ENCODE results near the gene NCF4.

The NCF4 gene

DNA sequence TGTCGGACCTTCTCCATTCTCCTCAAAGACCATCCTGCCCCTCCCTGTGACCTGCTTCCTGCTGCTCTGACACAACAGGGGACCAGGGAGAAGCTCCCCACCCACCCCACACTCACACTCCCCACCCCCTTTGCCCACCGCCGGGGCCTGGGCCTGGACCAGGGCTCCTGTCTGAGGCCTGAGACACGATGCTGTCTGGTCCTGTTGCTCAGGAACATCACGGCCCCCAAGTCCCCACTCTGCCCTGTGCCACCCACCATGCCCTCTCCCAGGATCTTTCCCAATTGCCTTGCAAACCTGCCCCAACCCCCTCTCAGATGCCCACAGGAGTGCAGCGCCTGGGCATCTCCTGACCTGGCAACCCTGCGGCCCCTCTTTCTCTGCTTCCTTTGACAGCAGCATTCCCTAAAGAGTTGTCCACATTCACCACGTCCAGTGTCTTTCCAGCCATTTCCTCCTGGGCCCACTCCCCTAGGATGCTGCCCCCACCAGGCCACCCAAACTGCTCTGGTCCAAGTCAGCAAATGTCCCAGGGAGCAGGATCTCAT lies 63.4 kb downstream of the NCF4 start:
- no peak for DNase-seq

DNA sequence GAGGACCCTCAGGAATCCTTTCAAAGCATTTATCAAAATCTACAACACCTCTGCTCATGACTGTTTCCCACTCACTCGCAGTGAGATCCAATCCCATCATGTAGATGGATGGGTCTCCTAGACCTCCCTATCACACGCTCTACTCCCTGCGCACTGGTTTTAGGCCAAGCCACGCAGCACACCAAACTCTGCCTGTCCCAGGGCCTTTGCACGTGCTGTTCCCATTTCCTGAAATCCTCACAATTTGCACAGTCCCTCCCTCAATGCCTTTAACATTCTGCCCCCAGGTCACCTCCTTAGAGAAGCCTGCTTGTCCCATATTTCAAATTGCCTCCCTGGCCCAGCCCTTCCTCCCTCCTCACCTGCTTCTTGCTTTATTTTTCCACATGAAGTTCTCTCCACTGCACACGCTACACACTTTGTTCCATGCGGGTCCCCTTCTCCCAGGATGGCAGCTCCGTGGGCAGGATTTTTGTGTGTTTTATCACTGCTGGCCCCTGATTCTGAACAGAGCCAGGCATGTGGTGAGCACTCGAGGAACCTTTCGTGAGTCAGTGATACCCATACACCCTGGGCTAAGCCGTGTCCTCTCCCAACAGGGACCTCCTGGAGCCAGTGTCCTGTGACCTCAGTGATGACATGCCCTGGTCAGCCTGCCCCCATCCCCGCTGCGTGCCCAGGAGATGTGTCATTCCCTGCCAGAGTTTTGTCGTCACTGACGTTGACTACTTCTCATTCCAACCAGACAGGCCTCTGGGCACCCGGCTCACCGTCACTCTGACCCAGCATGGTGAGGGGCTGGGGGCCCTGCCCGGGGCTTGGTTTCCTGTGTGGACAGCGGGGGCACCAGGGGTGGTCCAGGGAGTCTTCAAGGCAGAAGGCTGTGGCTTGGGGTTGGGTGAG lies 64.8 kb downstream of the NCF4 start:
- DNase-seq: no peak

DNA sequence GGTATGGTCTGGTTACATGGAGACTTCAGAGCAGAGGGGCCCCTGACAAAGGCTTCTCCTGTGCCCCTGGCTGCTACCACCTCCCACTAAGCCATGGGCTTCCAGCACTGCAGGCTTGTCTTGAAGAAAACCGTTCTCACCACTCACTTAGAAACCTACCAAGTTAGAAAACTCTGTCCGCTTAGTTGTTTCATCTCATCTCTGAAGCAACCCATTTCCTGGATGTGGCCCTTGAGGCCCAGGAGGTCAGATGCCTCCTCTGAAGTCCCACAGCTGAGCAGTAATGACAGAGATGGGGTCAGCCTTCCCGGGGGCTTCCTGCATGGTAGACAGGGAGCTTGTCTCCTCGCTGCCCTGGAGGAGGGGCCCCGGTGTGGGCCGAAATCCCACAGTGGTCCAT lies 65.5 kb downstream of the NCF4 start:
- no peak for DNase-seq

DNA sequence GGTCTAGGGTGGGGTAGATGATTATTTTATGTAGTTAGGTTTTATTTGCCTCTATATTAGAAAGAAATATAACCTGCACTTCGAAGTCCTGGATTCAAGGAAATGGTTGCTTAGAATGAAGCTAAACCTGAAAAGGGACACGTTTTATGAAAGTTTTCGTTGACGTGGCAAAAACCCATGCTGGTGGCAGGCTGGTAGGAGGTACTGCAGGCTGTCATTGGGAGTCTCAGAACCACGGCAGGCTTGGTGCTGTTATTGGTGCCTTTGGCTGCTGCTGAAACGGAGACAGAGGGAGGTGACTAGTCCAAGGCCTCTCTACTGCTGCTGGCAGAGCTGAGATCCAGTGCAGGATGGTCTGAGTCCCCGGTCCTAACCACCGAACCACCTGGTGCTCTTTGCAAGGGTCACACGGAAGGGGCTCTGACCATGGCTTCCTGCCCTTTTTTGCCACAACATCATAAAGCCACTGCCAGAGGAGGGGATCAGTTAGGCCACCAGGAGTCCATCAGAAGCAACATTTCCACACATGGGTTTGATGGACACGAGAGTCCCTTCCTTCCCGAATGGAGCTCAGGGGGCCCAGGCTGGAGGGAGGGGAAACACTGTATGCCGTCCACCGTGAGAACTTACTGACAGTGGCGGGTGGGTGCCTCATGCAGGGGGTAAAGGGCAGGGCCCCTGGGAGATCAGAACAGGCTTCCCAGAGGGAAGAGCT lies 66.1 kb downstream of the NCF4 start:
- no peak for DNase-seq
